IMR-90 (cell line): ENCODE data around the gene PSME2. TPM values are rescaled to one million over a fixed set of nuclear protein-coding genes. Genes with fewer than 3 reads are reported as not detected.

Experiments
- ATAC-seq: fragments of 200-7000 bp; cut with Tn5 transposase; 2 replicates; pipeline ENCODE4 v1.9.1; 2020; ENCODE audit warnings: low read depth, mild to moderate bottlenecking, moderate library complexity
- BruUV-seq: library from RNA; stranded (reverse); fragments of 400-500 nt; replicated peaks from 2 replicates; lab custom pipeline; 2021; lab: Mats Ljungman, UMichigan
- CTCF ChIA-PET: fragments of 300-600 bp; formaldehyde crosslinking; extraction: SDS; loops from one replicate; lab custom pipeline; 2021; ENCODE audit warnings: antibody characterized with exemption; lab: Yijun Ruan, JAX
- POLR2A ChIA-PET: fragments of 300-600 bp; sonication (Branson Sonifier 250); formaldehyde crosslinking; loops from one replicate; lab custom pipeline; 2022; ENCODE audit warnings: antibody characterized with exemption; ENCODE audit not compliant: unreplicated experiment; lab: Charles Lee
- DNase-seq: peaks from one replicate; pipeline ENCODE4 v3.0.0; 2013
- H2AFZ ChIP-seq: replicated peaks from 2 replicates; pipeline ENCODE3; 2013; ENCODE audit warnings: low read length, mild to moderate bottlenecking; ENCODE audit not compliant: poor library complexity
- H2AK5ac ChIP-seq: 2 replicates; pipeline ENCODE4 v1.6.1; 2013; ENCODE audit warnings: low read depth, low read length, inconsistent platforms
- H2AK9ac ChIP-seq: replicated peaks from 2 replicates; pipeline ENCODE3; 2013; ENCODE audit warnings: mild to moderate bottlenecking, low read depth, low read length, moderate library complexity; ENCODE audit not compliant: poor library complexity
- H2BK120ac ChIP-seq: 2 replicates; pipeline ENCODE4 v1.6.1; 2013; ENCODE audit warnings: low read depth, low read length, inconsistent platforms
- H2BK15ac ChIP-seq: 3 replicates; pipeline ENCODE4 v1.6.1; 2013; ENCODE audit warnings: low read depth, low read length, inconsistent platforms
- H2BK20ac ChIP-seq: 2 replicates; pipeline ENCODE4 v1.6.1; 2013; ENCODE audit warnings: low read depth, mild to moderate bottlenecking, inconsistent platforms, low read length, moderate library complexity
- H2BK5ac ChIP-seq: 2 replicates; pipeline ENCODE4 v1.6.1; 2013; ENCODE audit warnings: mild to moderate bottlenecking, low read depth, low read length, inconsistent platforms; ENCODE audit not compliant: poor library complexity, severe bottlenecking
- H3K14ac ChIP-seq: replicated peaks from 2 replicates; pipeline ENCODE4 v1.6.1; 2013; ENCODE audit warnings: low read depth, low read length, inconsistent platforms
- H3K18ac ChIP-seq: 2 replicates; pipeline ENCODE4 v1.6.1; 2013; ENCODE audit warnings: low read depth, low read length, control low read depth
- H3K23ac ChIP-seq: 2 replicates; pipeline ENCODE4 v1.6.1; 2013; ENCODE audit warnings: low read depth, low read length, inconsistent platforms
- H3K27ac ChIP-seq: 2 replicates; pipeline ENCODE4 v1.5.1; 2013; ENCODE audit warnings: mild to moderate bottlenecking, control low read depth, low read length; ENCODE audit not compliant: insufficient read depth
- H3K27me3 ChIP-seq: 2 replicates; pipeline ENCODE4 v1.6.1; 2013; ENCODE audit warnings: low read length; ENCODE audit not compliant: control insufficient read depth, insufficient read depth
- H3K36me3 ChIP-seq: 2 replicates; pipeline ENCODE4 v1.6.1; 2013; ENCODE audit warnings: low read length, mixed read lengths; ENCODE audit not compliant: control insufficient read depth, insufficient read depth
- H3K4ac ChIP-seq: 2 replicates; pipeline ENCODE4 v1.6.1; 2013; ENCODE audit warnings: low read depth, low read length, inconsistent platforms
- H3K4me1 ChIP-seq: 2 replicates; pipeline ENCODE4 v1.6.1; 2013; ENCODE audit warnings: low read length, mixed read lengths; ENCODE audit not compliant: control insufficient read depth, insufficient read depth
- H3K4me2 ChIP-seq: 2 replicates; pipeline ENCODE4 v1.6.1; 2013; ENCODE audit warnings: low read depth, mild to moderate bottlenecking, control low read depth, low read length, moderate library complexity
- H3K4me3 ChIP-seq: 2 replicates; pipeline ENCODE4 v1.5.1; 2013; ENCODE audit warnings: low read depth, mild to moderate bottlenecking, control low read depth, low read length, moderate library complexity; ENCODE audit not compliant: insufficient read depth
- H3K56ac ChIP-seq: 2 replicates; pipeline ENCODE4 v1.6.1; 2013; ENCODE audit warnings: low read length, inconsistent platforms; ENCODE audit not compliant: insufficient read depth; ENCODE audit errors: extremely low read depth
- H3K79me1 ChIP-seq, 2 experiments: 2 replicates each; pipeline ENCODE4 v1.6.1; 2013; ENCODE audit warnings: low read length in 2 of 2, inconsistent platforms in 1 of 2, low read depth in 1 of 2
- H3K9ac ChIP-seq: 2 replicates; pipeline ENCODE4 v1.6.1; 2013; ENCODE audit warnings: low read depth, low read length, control low read depth
- H3K9me1 ChIP-seq: 2 replicates; pipeline ENCODE4 v1.6.1; 2013; ENCODE audit warnings: low read length, inconsistent platforms; ENCODE audit not compliant: insufficient read depth
- H3K9me3 ChIP-seq: 2 replicates; pipeline ENCODE4 v1.6.1; 2013; ENCODE audit warnings: low read length; ENCODE audit not compliant: control insufficient read depth, insufficient read depth
- H4K20me1 ChIP-seq: 2 replicates; pipeline ENCODE4 v1.6.1; 2013; ENCODE audit warnings: low read length, inconsistent platforms; ENCODE audit not compliant: insufficient read depth
- H4K5ac ChIP-seq: 2 replicates; pipeline ENCODE4 v1.6.1; 2013; ENCODE audit warnings: mild to moderate bottlenecking, low read depth, low read length, control low read depth
- H4K8ac ChIP-seq, 2 experiments: 2 replicates each; pipeline ENCODE4 v1.6.1; 2013; ENCODE audit warnings: low read depth in 2 of 2, low read length in 2 of 2, control low read depth in 1 of 2, inconsistent platforms in 1 of 2
- H4K91ac ChIP-seq: 2 replicates; pipeline ENCODE4 v1.6.1; 2013; ENCODE audit warnings: low read depth, low read length, inconsistent platforms; ENCODE audit not compliant: insufficient read depth
- FOS ChIP-seq: fragments of 150-350 bp; IDR thresholded peaks from 2 replicates; pipeline ENCODE4 v1.6.1; 2016; ENCODE audit warnings: low read depth, low read length
- MAFK ChIP-seq: IDR thresholded peaks from 2 replicates; pipeline ENCODE4 v1.6.1; 2012; ENCODE audit warnings: low read depth, low read length, improper control_type of control experiment
- MAZ ChIP-seq: IDR thresholded peaks from 2 replicates; pipeline ENCODE4 v1.6.1; 2012; ENCODE audit warnings: low read depth, mild to moderate bottlenecking, low read length, improper control_type of control experiment, moderate library complexity, borderline replicate concordance
- MXI1 ChIP-seq: IDR thresholded peaks from 2 replicates; pipeline ENCODE4 v1.6.1; 2012; ENCODE audit warnings: low read depth, mild to moderate bottlenecking, low read length, moderate library complexity, borderline replicate concordance
- NFE2L2 ChIP-seq: fragments of 150-350 bp; IDR thresholded peaks from 2 replicates; pipeline ENCODE4 v1.6.1; 2016; ENCODE audit warnings: low read depth, mild to moderate bottlenecking, low read length
- RAD21 ChIP-seq: IDR thresholded peaks from 2 replicates; pipeline ENCODE4 v1.6.1; 2012; ENCODE audit warnings: low read length, improper control_type of control experiment
- RCOR1 ChIP-seq: IDR thresholded peaks from 2 replicates; pipeline ENCODE4 v1.6.1; 2012; ENCODE audit warnings: mild to moderate bottlenecking, low read length, improper control_type of control experiment; ENCODE audit not compliant: insufficient replicate concordance
- RFX5 ChIP-seq: IDR thresholded peaks from 2 replicates; pipeline ENCODE4 v1.8.0; 2012; ENCODE audit warnings: low read depth, mild to moderate bottlenecking, low read length, moderate library complexity
- SMC3 ChIP-seq: fragments of 150-350 bp; IDR thresholded peaks from 2 replicates; pipeline ENCODE4 v1.6.1; 2016; ENCODE audit warnings: low read depth, mild to moderate bottlenecking, antibody characterized with exemption, low read length, moderate library complexity
- whole genome bisulfite sequencing, 2 experiments: methylation state at CpG; one replicate each; pipeline versions ENCODE4 v1.1.5 to v1.1.7; 2013; ENCODE audit warnings: missing lambda C conversion rate in 2 of 2; ENCODE audit not compliant: insufficient read length in 1 of 2; ENCODE audit errors: extremely low coverage in 2 of 2; 5-methylcytosine and 5-hydroxymethylcytosine counted together
- dilution Hi-C: fragments of 300-500 bp; cut with HindIII; formaldehyde crosslinking; loops from one replicate; pipeline ENCODE4 v1.14.3; 2018; ENCODE audit warnings: low sequenced_read_pairs; ENCODE audit not compliant: unreplicated experiment
- in situ Hi-C: fragments of 300-500 bp; cut with MboI; formaldehyde crosslinking; loops from 3 replicates; pipeline ENCODE4 v1.14.3; 2019; ENCODE audit warnings: low sequenced_read_pairs, inconsistent platforms, mixed read lengths
- intact Hi-C: fragments of 100-400 bp; cut with micrococcal nuclease; formaldehyde crosslinking; loops from 2 replicates; pipeline ENCODE4 v1.10.0; 2022
- polyA plus RNA-seq, 3 experiments: library from polyadenylated mRNA; depleted of rRNA; stranded (reverse); fragments of >200 nt; gene quantifications; 2 replicates each; pipeline ENCODE4 v1.2.3, GENCODE V29; 2012; ENCODE audit warnings: low replicate concordance in 1 of 3
- total RNA-seq: library from RNA; depleted of rRNA; stranded (reverse); fragments of >200 nt; gene quantifications from 2 replicates; pipeline ENCODE4 v1.2.3, GENCODE V29; 2012
- TF ChIP-seq, protein P1 (sequence below): conservative IDR thresholded peaks from 2 replicates; pipeline ENCODE4 v1.5.1; 2012; ENCODE audit warnings: mild to moderate bottlenecking, low read depth, low read length, improper control_type of control experiment
- TF ChIP-seq, protein P2 (sequence below): fragments of 150-350 bp; IDR thresholded peaks from 2 replicates; pipeline ENCODE4 v1.6.1; 2017; ENCODE audit warnings: mild to moderate bottlenecking, antibody characterized with exemption, low read length, low read depth

The PSME2 gene
- total and polyA plus RNA-seq, 2 of the 4 experiments (the other 2 are of a cell fraction): 104 to 141 TPM

GRCh38 chr14:24143511-24143910 is 2.9 kb downstream of the PSME2 start:
- Histone ChIP-seq H3K9me1 (peaks cover 19% of the 10 kb centered on the region), H3K36me3 (peaks cover 11% of the 10 kb centered on the region), H3K4ac (peak overlapping the region; percentile 66; the same call in 1 of the 2 replicates), H3K27ac (no peak overlapping the region), H3K4me3 (no peak overlapping the region), H2BK20ac (peak overlapping the region; percentile 29; the same call in 1 of the 2 replicates), H2AK5ac (no peak overlapping the region), H2AFZ (peak overlapping the region; percentile 24), H3K56ac (no peak overlapping the region), H3K27me3 (no peaks in the 10 kb centered on the region), H3K9ac (no peak overlapping the region), H3K23ac (no peak overlapping the region), H2AK9ac (no peak overlapping the region), H3K18ac (no peak overlapping the region), H2BK5ac (no peak overlapping the region), H4K5ac (no peak overlapping the region), H3K4me1 (peaks cover 13% of the 10 kb centered on the region), H3K79me1 (peaks cover 33 to 68% of the 10 kb centered on the region in 2 experiments), H4K8ac (no peak overlapping the region), H2BK15ac (no peak overlapping the region), H4K20me1 (peaks cover 16% of the 10 kb centered on the region), H4K91ac (no peak overlapping the region), H3K9me3 (no peaks in the 10 kb centered on the region), H3K4me2 (no peak overlapping the region), H2BK120ac (no peak overlapping the region), H3K14ac (no peak overlapping the region)
- no CpG with 5 or more reads among the region's 2 CpGs for WGBS, 2 experiments
- CTCF ChIA-PET: no interaction called here
- intact Hi-C loops: no loop called here
- TF ChIP-seq NFE2L2 (no peak), RCOR1 (no peak), MAZ (no peak), RAD21 (no peak), MXI1 (no peak), RFX5 (no peak), MAFK (no peak), FOS (no peak), SMC3 (no peak)
- TF ChIP-seq, protein P1, sequence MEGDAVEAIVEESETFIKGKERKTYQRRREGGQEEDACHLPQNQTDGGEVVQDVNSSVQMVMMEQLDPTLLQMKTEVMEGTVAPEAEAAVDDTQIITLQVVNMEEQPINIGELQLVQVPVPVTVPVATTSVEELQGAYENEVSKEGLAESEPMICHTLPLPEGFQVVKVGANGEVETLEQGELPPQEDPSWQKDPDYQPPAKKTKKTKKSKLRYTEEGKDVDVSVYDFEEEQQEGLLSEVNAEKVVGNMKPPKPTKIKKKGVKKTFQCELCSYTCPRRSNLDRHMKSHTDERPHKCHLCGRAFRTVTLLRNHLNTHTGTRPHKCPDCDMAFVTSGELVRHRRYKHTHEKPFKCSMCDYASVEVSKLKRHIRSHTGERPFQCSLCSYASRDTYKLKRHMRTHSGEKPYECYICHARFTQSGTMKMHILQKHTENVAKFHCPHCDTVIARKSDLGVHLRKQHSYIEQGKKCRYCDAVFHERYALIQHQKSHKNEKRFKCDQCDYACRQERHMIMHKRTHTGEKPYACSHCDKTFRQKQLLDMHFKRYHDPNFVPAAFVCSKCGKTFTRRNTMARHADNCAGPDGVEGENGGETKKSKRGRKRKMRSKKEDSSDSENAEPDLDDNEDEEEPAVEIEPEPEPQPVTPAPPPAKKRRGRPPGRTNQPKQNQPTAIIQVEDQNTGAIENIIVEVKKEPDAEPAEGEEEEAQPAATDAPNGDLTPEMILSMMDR: no peak
- TF ChIP-seq, protein P2, sequence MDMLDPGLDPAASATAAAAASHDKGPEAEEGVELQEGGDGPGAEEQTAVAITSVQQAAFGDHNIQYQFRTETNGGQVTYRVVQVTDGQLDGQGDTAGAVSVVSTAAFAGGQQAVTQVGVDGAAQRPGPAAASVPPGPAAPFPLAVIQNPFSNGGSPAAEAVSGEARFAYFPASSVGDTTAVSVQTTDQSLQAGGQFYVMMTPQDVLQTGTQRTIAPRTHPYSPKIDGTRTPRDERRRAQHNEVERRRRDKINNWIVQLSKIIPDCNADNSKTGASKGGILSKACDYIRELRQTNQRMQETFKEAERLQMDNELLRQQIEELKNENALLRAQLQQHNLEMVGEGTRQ: no peak
- dilution Hi-C loops: no loop called here
- POLR2A ChIA-PET: no interaction called here
- BruUV-seq: no TSS peak
- no peak for ATAC-seq
- in situ Hi-C loops: loop anchor here (25.0 kb wide), 2 partner anchors 831 to 1056 kb away; partner anchors contain the start of genes ACIN1, BCL2L2, C14orf119 and PABPN1
- DNase-seq: peak; percentile 51
